DMS114 treated with DMSO at 0.1 percent for 48 hours (cell line): ENCODE measurements around the gene PPP1R16B.
"Not testable (repeated sequence)": the region's sequence is repeated elsewhere in the genome, so short reads cannot be mapped to it uniquely, and the experiment has no call there.

Experiments used
- DNase-seq: peaks from one replicate; lab custom pipeline; 2025; ENCODE audit not compliant: unreplicated experiment; lab: John Stamatoyannopoulos, UW

Gene PPP1R16B

DNA sequence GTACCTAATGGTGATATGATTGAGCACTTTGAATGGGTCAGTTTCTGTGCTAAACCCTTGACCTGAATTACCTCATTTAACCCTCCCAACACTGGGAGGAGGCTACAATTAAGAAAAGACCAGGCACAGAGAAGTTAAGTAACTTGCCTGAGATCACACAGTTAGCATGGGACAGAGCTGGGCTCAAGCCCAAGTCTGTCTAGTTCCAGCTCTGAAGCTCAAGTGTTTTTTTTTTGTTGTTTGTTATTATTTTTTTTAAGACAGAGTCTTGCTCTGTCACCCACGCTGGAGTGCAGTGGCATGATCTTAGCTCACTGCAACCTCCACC lies 124.7 kb downstream of the PPP1R16B start:
- DNase-seq, result no peak

DNA sequence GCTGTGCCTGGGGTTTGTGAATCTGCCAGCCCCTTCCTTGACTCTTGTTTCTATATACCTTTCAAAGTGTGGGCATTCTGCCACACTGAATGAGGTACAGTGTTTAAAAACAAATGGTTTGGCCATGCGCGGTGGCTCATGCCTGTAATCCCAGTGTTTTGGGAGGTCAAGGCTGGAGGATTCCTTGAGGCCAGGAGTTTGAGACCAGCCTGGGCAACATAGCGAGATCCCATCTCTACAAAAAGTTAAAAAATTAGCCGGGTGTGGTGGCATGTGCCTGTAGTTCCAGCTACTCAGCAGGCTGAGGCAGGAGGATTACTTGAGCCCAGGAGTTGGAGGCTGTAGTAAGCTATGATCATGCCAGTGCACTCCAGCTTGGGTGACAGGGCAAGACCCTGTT lies 126.5 kb downstream of the PPP1R16B start:
- no peak for DNase-seq

GRCh38 chr20:38932457-38933120 lies 127.1 kb downstream of the PPP1R16B start:
- no peak for DNase-seq

DNA sequence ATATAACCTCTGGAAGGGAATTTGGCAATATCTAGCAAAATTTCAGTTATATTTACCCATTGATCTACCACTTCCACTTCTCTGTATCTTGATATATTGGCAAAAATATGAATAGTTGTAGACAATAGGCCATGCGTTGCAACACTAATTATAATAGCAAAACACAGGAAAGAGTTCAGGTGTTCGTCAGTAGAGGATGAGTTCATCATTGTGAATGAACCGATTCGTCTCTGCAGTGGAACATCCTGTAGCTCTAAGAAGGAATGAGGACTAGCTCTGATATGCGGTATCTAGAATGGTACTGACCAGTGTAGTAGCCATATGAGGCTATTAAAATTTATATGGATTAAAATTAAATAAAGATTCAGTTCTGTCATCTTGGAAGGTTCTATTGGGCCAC lies 129.0 kb downstream of the PPP1R16B start:
- DNase-seq, result no peak

DNA sequence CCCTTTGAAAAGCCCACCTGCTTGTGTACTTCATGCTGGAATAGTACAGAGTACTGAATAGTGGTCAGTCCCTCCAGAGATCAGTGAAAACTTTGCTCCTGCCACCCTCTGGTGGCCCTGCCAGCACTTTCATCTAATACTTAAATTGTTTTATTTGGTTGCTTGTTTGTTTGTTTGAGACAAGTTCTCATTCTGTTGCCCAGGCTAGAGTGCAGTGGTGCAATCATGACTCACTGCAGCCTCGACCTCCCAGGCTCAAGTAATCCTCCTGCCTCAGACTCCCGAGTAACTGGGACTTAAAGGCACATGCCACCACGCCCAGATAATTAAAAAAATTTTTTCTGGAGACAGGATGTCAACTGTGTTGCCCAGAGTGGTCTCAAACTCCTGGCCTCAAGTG lies 129.8 kb downstream of the PPP1R16B start:
- DNase-seq, result no peak

DNA sequence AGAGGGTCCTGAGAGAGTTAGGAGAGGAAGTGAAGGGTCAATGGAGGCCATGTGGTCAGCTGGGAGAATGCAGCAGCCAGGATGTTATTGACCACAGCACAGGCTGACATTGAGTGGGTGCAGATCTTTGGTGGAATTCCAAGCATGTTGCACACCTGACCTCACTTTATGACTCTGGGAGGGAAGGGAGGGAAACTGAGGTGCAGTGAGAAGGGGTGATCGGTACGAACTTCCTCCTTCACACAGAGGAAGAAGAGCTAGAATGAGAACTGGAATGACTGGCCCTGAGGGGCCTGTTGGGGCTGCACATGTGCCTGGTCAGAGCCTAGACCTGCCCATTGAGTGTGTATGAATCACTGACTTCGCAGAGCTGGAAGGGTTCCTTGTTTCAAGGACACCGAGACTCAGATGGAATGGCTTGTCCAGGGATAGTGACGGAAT lies 130.5 kb downstream of the PPP1R16B start:
- no peak for DNase-seq

GRCh38 chr20:38937000-38937399 lies 131.5 kb downstream of the PPP1R16B start:
- no peak for DNase-seq

DNA sequence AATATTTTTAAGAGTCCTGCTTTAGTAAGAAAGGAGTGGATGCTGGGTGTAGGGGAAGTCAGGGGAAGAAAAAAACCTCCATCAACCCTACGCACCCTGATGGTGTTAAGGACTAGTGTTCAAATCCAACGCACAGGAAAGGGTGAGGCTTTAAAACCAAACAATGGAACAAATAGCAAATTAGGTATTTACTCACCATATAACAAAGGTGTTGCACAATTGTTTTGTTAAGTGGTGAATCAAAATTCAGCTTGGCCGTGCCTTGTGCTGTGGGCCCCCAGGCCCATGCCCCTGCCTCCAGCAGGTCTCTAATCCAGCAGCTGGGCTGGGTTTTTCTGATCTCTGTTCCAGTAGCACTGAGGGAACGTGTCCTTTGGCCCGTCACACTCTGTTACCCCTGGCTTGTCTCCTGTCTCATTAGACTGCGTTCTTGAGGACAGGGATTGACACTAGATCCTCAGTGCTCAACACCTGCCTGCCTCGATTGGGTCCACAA lies 132.5 kb downstream of the PPP1R16B start:
- DNase-seq, result no peak

DNA sequence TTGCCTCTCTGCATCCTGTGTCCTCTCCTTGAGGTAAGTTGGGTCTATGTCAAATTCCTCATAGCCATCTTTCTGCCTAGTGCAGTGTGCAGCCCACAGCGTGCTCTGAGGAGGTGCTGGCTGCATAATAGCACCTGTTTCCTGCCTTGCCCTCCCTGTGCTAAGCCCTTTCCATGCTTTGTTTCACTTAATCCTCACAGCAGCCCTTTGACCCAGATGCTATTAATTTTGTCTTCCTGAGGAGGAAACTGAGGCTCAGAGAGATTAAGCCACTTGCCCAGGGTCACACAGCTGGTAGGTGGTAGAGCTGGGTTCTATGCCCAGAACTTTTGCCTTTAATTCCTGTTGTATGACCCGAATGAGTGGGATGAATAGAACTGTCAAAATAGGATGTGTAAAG lies 134.2 kb downstream of the PPP1R16B start:
- no peak for DNase-seq

- DNase-seq, result no peak
Measured at GRCh38 chr20:38940644-38941043, 135.1 kb downstream of the PPP1R16B start.

DNA sequence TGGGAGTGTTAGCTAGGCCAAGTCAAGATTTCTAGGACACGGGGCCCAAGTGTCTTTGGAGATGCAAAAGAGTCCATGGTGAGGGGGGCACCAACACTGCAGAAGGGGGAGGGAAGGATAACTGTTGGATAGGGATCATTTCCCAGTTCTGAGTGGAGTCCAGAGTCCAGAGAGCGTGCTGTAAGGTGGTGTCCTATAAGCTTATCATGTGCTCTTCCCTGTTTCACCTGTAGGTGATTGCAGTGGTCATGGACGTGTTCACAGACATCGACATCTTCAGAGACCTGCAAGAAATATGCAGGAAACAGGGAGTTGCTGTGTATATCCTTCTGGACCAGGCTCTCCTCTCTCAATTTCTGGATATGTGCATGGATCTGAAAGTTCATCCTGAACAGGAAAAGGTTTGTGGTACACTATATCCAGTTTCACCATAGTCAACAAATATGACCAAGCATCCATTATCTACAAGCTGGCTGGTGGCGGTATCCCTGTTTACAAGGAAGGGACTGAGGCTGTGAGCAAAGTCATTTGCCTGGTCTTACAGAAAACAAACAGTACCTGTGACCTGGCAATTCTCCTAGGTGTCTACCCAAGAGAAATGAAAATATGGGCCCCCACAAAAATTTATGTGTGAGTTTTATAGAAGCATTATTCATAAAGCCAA lies 136.4 kb downstream of the PPP1R16B start:
- no peak for DNase-seq

GRCh38 chr20:38945012-38945411 lies 139.5 kb downstream of the PPP1R16B start:
- DNase-seq, result no peak

GRCh38 chr20:38946836-38947235 lies 141.3 kb downstream of the PPP1R16B start:
- DNase-seq, result no peak

DNA sequence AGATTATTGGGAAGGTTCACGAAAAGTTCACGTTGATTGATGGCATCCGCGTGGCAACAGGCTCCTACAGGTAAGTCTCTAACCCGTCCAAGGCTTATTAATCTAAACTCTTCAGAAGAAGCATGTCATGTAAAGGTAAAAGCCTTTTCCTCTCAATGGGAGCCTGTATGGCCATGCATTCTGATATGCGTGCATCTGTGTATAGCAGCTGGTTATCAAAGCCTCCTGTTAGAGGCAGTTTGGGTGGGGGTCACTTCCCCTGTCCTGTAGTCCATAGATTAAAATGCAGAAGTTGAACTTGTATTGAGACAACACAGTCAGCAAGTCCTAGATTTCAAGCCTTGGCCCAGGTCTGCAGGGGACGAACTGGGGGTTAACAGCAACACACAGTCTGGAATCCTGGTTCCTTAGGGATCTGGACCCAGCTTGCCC lies 142.4 kb downstream of the PPP1R16B start:
- no peak for DNase-seq

GRCh38 chr20:38950254-38950653 lies 144.8 kb downstream of the PPP1R16B start:
- DNase-seq, result no peak

- DNase-seq, result no peak
Measured at GRCh38 chr20:38951611-38952010, 146.1 kb downstream of the PPP1R16B start.

DNA sequence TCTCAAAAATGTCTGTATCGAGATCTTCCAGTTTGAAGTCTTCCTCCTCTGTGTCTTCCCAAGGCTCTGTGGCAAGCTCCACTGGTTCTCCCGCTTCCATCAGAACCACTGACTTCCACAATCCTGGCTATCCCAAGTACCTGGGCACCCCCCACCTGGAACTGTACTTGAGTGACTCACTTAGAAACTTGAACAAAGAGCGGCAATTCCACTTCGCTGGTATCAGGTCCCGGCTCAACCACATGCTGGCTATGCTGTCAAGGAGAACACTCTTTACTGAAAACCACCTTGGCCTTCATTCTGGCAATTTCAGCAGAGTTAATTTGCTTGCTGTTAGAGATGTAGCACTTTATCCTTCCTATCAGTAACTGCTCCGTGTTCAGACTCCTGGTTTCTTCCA lies 146.7 kb downstream of the PPP1R16B start:
- no peak for DNase-seq

DNA sequence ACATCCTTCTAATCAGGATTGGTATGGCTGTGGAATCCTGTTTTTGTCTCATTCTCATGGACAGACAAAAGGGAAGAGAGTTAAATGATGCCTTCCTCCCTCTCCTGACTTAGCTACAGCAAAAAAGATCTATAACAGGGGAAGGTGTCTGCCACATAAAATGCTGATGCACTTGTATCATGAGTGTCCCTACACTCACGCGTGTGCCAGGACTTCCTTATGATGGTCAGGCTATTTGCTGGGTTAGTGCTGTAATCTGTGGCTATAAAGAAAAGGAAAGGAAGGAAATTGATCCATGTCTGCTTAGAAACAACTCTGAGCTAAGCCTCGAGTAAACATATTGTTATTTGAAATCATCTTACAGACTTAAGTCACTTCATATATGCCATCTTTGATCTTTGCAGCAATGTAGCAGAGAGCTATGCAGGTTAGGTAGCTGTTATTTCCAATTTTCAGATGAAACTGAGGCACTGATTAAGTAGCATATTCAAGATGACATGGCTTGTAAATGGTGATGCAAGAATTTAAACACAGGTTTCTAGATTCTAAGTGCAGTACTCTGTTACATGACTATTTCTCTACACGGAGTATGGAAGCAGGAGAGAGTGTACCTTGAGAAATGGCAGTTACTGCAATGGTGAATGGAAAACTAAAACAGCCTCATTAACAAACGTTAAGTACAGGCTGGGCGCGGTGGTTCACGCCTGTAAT lies 148.3 kb downstream of the PPP1R16B start:
- no peak for DNase-seq

DNA sequence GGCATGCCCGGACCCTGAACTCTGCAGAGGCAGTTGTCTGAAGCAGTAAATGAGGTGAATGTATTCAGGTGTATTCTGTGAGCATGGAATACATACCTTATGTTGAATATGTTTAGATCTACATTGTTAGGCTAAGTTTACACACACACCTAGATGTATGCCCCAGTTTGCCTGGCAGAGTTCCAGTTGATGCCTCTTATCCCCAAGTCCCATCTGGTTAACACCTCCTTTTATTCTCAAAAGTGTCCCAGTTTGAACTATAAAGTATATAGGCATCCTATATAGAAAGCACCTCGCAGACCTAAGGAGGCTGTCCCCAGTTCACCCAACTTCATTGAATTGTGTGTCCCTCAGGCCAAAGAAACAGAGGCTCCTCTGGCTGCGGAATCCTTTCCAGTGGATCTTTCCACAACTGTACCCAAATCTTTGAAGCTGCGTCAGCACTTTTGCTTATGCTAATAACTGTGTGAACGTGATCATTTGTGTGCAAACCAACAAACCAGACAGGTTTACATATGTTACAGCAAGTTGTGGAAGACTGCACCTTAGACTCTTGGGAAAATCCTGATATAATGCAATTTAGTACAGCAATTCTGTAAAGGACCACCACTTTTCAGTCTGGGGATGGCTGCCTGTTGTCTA lies 151.9 kb downstream of the PPP1R16B start:
- no peak for DNase-seq

DNA sequence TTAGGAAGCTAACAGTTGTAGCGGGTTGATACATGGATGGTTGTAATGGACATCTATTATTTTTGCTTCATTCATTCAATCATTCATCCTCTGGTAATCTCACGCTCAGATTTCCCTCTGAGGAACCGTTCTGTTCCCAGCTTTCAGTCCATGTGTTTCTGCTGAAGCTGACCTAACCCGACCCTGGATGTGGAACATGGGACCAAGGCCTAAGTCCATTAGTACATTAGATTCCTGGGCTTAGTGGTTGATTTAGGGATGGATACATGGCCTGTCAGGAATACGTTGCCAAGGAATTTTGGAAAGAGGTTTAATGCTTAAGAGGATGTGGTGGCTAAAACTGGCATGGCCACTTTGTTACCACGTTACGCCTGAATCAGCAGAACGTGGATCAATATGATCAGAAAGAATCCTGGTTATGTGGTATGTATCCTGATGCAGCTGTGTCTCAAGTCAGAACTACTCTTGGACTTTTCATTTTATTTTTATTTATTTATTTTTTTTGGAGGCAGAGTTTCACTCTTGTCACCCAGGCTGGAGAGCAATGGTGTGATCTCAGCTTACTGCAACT lies 152.5 kb downstream of the PPP1R16B start:
- DNase-seq, result no peak

- not testable (repeated sequence) for DNase-seq
Measured at GRCh38 chr20:38960187-38960687, 154.7 kb downstream of the PPP1R16B start.
